AG10803 (cell line): Measurements from ENCODE around the gene AFAP1.

Experiments
- DNase-seq: peaks from one replicate; pipeline ENCODE4 v3.0.0; 2010; ENCODE audit warnings: low read depth
- H3K4me3 ChIP-seq: 2 replicates; pipeline ENCODE4 v1.5.1; 2011; ENCODE audit warnings: mild to moderate bottlenecking, low read length, control low read depth
- TF ChIP-seq, protein P1 (sequence below): conservative IDR thresholded peaks from 2 replicates; pipeline ENCODE4 v1.5.1; 2011; ENCODE audit warnings: mild to moderate bottlenecking, low read length, control low read depth, inconsistent platforms

Gene AFAP1

GRCh38 chr4:7976025-7976424 lies 36.4 kb upstream of the AFAP1 start:
- DNase-seq, result no peak
- no peak overlapping the region for H3K4me3 ChIP-seq
- TF ChIP-seq, protein P1, sequence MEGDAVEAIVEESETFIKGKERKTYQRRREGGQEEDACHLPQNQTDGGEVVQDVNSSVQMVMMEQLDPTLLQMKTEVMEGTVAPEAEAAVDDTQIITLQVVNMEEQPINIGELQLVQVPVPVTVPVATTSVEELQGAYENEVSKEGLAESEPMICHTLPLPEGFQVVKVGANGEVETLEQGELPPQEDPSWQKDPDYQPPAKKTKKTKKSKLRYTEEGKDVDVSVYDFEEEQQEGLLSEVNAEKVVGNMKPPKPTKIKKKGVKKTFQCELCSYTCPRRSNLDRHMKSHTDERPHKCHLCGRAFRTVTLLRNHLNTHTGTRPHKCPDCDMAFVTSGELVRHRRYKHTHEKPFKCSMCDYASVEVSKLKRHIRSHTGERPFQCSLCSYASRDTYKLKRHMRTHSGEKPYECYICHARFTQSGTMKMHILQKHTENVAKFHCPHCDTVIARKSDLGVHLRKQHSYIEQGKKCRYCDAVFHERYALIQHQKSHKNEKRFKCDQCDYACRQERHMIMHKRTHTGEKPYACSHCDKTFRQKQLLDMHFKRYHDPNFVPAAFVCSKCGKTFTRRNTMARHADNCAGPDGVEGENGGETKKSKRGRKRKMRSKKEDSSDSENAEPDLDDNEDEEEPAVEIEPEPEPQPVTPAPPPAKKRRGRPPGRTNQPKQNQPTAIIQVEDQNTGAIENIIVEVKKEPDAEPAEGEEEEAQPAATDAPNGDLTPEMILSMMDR, result no peak

DNA sequence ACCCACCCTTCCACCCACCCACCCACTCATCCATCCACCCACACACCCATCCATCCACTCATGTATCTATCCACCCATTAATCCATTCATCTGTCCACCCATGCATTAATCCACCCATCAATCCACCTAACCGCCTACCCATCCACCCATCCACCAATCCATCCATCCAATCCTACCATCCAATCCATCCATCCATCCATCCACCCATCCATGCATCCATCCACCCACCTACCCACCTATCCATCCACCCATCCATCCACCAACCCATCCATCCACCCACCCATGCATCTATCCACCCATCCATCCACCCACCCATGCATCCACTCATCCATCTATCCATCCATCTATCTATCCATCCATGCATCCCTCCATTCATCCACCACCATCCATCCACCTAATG lies 34.8 kb upstream of the AFAP1 start:
- DNase-seq, result no peak
- no peak overlapping the region for H3K4me3 ChIP-seq
- TF ChIP-seq, protein P1, result no peak

DNA sequence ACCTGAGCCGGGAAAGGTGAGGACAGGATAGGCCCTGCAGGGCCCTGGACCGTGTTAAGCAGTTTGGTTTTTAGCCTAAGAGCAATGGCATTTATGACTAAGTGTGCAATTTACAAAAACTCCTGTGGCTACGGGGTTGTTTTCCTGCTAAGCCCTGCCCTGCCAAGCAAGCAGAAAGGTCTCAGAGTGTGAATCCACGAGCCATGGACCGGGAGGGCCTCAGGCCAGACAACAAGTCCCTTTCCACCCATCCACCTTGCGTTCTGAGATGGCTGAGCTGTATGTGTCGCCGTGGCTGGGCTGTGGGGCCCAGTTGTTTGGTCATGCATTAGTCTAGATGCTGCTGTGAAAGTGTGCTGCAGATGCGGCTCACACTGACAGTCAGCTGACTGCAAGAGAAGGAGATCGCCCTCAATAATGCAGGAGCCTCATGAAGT lies 33.9 kb upstream of the AFAP1 start:
- TF ChIP-seq, protein P1, result no peak
- no peak overlapping the region for H3K4me3 ChIP-seq
- peak; percentile 68 for DNase-seq

- no peak overlapping the region for H3K4me3 ChIP-seq
Observed at GRCh38 chr4:7971881-7972500, 32.3 kb upstream of the AFAP1 start.

GRCh38 chr4:7971159-7971631 lies 31.5 kb upstream of the AFAP1 start:
- TF ChIP-seq, protein P1, result no peak
- no peak for DNase-seq
- no peak overlapping the region for H3K4me3 ChIP-seq

More at GRCh38 chr4:7971881-7972500, 32.3 kb upstream of the AFAP1 start:
- TF ChIP-seq, protein P1, result no peak
- DNase-seq, result no peak

- TF ChIP-seq, protein P1, result no peak
- DNase-seq, result no peak
Observed at GRCh38 chr4:7970361-7970946, 30.8 kb upstream of the AFAP1 start.

More at GRCh38 chr4:7970361-7970946, 30.8 kb upstream of the AFAP1 start:
- no peak overlapping the region for H3K4me3 ChIP-seq
